HepG2 (cell line): ENCODE data around the gene SRCAP. TPM values are rescaled to one million over a fixed set of nuclear protein-coding genes. Genes with fewer than 3 reads are reported as not detected.

ENCODE experiments used
- DMAP1 ChIP-seq: IDR thresholded peaks from 2 replicates; pipeline ENCODE4 v1.6.1; 2016
- DR1 ChIP-seq: sonication (generic); formaldehyde crosslinking; IDR thresholded peaks from 2 replicates; pipeline ENCODE4 v1.8.0; 2021; ENCODE audit warnings: mild to moderate bottlenecking, missing genetic modification reagents, inconsistent platforms
- HNF4A ChIP-seq: sonication (generic); formaldehyde crosslinking; IDR thresholded peaks from 2 replicates; pipeline ENCODE4 v1.4.0; 2020; ENCODE audit warnings: missing genetic modification reagents
- KDM2A ChIP-seq: sonication (generic); formaldehyde crosslinking; IDR thresholded peaks from 2 replicates; pipeline ENCODE4 v1.4.0; 2020; ENCODE audit warnings: low read depth, missing genetic modification reagents, borderline replicate concordance
- MED13 ChIP-seq: sonication (generic); formaldehyde crosslinking; IDR thresholded peaks from 2 replicates; pipeline ENCODE4 v1.5.0; 2020; ENCODE audit warnings: missing genetic modification reagents
- MEIS1 ChIP-seq: sonication (generic); formaldehyde crosslinking; IDR thresholded peaks from 2 replicates; pipeline ENCODE4 v1.9.0; 2021; ENCODE audit warnings: mild to moderate bottlenecking, missing genetic modification reagents, moderate library complexity, borderline replicate concordance
- SALL1 ChIP-seq: sonication (generic); formaldehyde crosslinking; IDR thresholded peaks from 2 replicates; pipeline ENCODE4 v1.8.0; 2022; ENCODE audit warnings: mild to moderate bottlenecking, missing genetic modification reagents
- SP140L ChIP-seq: sonication (generic); formaldehyde crosslinking; IDR thresholded peaks from 2 replicates; pipeline ENCODE4 v1.4.0; 2020; ENCODE audit warnings: missing genetic modification reagents, borderline replicate concordance
- ZFP36L1 ChIP-seq: sonication (generic); formaldehyde crosslinking; IDR thresholded peaks from 2 replicates; pipeline ENCODE4 v1.8.0; 2022; ENCODE audit warnings: mild to moderate bottlenecking, missing genetic modification reagents, moderate library complexity
- ZNF564 ChIP-seq: sonication (generic); formaldehyde crosslinking; IDR thresholded peaks from 2 replicates; pipeline ENCODE4 v1.8.1; 2023; ENCODE audit warnings: mild to moderate bottlenecking, missing genetic modification reagents
- ZNF598 ChIP-seq: sonication (generic); formaldehyde crosslinking; IDR thresholded peaks from 2 replicates; pipeline ENCODE4 v1.5.1; 2020; ENCODE audit warnings: mild to moderate bottlenecking, missing genetic modification reagents, borderline replicate concordance
- polyA plus RNA-seq, 8 experiments: library from polyadenylated mRNA; depleted of rRNA in 3 of 8; stranded (reverse) in 7 of 8; unstranded in 1 of 8; fragments of >200 nt; fragmentation: Illumina TruSeq in 4 of 8; extraction: Trizol in 4 of 8; gene quantifications; 2 replicates each; pipeline versions ENCODE4 v1.2.1 to v1.2.3, GENCODE V29; 2011 to 2016; ENCODE audit warnings: low read depth in 4 of 8, missing spikeins in 1 of 8, mixed read lengths in 1 of 8; ENCODE audit not compliant: insufficient read depth in 1 of 8
- total RNA-seq, 5 experiments: library from RNA; depleted of rRNA; stranded (reverse); fragments of >200 nt; fragmentation: Illumina TruSeq; extraction: Trizol; gene quantifications; 2 replicates each; pipeline ENCODE4 v1.2.3, GENCODE V29; 2016; ENCODE audit warnings: low read depth in 1 of 5
- TF ChIP-seq, protein P1 (sequence below): sonication (generic); formaldehyde crosslinking; IDR thresholded peaks from 2 replicates; pipeline ENCODE4 v1.4.0; 2020; ENCODE audit warnings: missing genetic modification reagents, borderline replicate concordance
- TF ChIP-seq, protein P2 (sequence below): IDR thresholded peaks from 2 replicates; pipeline ENCODE4 v1.6.1; 2016
- TF ChIP-seq, protein P3 (sequence below): sonication (generic); formaldehyde crosslinking; IDR thresholded peaks from 2 replicates; pipeline ENCODE4 v1.5.0; 2020; ENCODE audit warnings: missing genetic modification reagents
- TF ChIP-seq, protein P4 (sequence below): sonication (generic); formaldehyde crosslinking; IDR thresholded peaks from 2 replicates; pipeline ENCODE4 v1.5.1; 2020; ENCODE audit warnings: missing genetic modification reagents, mild to moderate bottlenecking, borderline replicate concordance
- TF ChIP-seq, protein P5 (sequence below): sonication (generic); formaldehyde crosslinking; IDR thresholded peaks from 2 replicates; pipeline ENCODE4 v1.4.0; 2020; ENCODE audit warnings: mild to moderate bottlenecking, missing genetic modification reagents, borderline replicate concordance

The SRCAP gene
- total and polyA plus RNA-seq, 2 of the 13 experiments (the other 11 are each of a cell fraction or from before 2014, with no cell fraction given), result 4.9 to 9.0 TPM

DNA sequence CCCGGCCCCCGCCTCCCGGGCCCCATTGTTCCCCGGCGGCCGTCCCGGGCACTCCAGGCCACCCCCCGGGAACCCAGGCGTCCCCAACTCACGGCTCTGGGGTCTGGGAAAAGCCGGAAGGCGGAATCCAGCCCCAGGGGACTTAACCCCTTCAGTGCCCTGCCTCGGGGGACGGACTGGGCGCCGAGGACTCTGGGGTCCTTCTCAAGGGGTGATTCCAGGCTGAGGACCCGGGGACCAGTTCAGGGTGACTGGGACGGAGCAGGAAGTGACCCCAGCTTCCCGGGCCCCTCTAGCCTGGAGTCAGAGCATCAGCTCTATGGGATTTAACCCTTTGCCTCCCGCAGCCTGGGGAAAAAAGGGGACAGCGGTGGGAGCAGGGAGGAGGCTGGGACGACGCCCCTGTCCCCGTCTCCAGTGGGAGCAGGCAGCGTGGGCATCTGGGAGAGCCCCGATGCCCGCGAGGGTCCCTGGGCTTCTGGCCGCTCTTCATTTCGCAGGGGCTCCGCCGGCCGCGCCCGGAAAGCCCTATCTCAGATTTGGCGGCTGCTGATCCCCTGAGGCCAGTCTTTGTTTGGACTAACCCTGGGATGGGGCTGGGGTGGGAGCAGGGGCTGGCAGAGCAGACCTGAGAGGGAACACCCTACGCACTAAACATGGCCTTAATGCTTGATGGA is 88.1 kb downstream of the SRCAP start, which contains the start of gene ZNF629 (continued):
- TF ChIP-seq ZNF598 (CRISPR knock-in tag) (peak; percentile 90; the same call in 1 of the 2 replicates), DMAP1 (CRISPR knock-in tag) (peak; percentile 74), MEIS1 (no peak), SALL1 (CRISPR knock-in tag) (peak; percentile 80), SP140L (CRISPR knock-in tag) (no peak), HNF4A (CRISPR knock-in tag) (peak; percentile 63), DR1 (CRISPR knock-in tag) (0 out of 2 replicates have a peak, but pooled peaks have one; percentile 38), ZNF564 (CRISPR knock-in tag) (peak; percentile 71; the same call in 1 of the 2 replicates), MED13 (CRISPR knock-in tag) (peak; percentile 79), KDM2A (peak; percentile 91), ZFP36L1 (CRISPR knock-in tag) (no peak; the same call in none of the 2 replicates)
- TF ChIP-seq, protein P1, sequence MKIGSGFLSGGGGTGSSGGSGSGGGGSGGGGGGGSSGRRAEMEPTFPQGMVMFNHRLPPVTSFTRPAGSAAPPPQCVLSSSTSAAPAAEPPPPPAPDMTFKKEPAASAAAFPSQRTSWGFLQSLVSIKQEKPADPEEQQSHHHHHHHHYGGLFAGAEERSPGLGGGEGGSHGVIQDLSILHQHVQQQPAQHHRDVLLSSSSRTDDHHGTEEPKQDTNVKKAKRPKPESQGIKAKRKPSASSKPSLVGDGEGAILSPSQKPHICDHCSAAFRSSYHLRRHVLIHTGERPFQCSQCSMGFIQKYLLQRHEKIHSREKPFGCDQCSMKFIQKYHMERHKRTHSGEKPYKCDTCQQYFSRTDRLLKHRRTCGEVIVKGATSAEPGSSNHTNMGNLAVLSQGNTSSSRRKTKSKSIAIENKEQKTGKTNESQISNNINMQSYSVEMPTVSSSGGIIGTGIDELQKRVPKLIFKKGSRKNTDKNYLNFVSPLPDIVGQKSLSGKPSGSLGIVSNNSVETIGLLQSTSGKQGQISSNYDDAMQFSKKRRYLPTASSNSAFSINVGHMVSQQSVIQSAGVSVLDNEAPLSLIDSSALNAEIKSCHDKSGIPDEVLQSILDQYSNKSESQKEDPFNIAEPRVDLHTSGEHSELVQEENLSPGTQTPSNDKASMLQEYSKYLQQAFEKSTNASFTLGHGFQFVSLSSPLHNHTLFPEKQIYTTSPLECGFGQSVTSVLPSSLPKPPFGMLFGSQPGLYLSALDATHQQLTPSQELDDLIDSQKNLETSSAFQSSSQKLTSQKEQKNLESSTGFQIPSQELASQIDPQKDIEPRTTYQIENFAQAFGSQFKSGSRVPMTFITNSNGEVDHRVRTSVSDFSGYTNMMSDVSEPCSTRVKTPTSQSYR (CRISPR knock-in tag), result peak; percentile 35; the same call in 1 of the 2 replicates
- TF ChIP-seq, protein P2, sequence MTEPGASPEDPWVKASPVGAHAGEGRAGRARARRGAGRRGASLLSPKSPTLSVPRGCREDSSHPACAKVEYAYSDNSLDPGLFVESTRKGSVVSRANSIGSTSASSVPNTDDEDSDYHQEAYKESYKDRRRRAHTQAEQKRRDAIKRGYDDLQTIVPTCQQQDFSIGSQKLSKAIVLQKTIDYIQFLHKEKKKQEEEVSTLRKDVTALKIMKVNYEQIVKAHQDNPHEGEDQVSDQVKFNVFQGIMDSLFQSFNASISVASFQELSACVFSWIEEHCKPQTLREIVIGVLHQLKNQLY (CRISPR knock-in tag), result no peak; the same call in 1 of the 2 replicates
- TF ChIP-seq, protein P3, sequence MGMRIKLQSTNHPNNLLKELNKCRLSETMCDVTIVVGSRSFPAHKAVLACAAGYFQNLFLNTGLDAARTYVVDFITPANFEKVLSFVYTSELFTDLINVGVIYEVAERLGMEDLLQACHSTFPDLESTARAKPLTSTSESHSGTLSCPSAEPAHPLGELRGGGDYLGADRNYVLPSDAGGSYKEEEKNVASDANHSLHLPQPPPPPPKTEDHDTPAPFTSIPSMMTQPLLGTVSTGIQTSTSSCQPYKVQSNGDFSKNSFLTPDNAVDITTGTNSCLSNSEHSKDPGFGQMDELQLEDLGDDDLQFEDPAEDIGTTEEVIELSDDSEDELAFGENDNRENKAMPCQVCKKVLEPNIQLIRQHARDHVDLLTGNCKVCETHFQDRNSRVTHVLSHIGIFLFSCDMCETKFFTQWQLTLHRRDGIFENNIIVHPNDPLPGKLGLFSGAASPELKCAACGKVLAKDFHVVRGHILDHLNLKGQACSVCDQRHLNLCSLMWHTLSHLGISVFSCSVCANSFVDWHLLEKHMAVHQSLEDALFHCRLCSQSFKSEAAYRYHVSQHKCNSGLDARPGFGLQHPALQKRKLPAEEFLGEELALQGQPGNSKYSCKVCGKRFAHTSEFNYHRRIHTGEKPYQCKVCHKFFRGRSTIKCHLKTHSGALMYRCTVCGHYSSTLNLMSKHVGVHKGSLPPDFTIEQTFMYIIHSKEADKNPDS, result peak; percentile 84
- TF ChIP-seq, protein P4, sequence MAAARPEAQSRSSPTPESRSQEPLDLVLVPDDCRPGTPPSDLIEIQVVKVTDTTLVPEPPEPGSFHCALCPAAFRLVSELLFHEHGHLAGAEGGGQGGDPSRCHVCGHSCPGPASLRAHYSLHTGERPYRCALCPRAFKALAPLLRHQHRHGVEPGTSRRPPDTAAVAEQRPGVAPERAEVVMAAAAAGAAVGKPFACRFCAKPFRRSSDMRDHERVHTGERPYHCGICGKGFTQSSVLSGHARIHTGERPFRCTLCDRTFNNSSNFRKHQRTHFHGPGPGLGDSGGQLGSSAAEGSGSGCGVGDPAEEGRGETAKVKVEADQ, result no peak; the same call in none of the 2 replicates
- TF ChIP-seq, protein P5, sequence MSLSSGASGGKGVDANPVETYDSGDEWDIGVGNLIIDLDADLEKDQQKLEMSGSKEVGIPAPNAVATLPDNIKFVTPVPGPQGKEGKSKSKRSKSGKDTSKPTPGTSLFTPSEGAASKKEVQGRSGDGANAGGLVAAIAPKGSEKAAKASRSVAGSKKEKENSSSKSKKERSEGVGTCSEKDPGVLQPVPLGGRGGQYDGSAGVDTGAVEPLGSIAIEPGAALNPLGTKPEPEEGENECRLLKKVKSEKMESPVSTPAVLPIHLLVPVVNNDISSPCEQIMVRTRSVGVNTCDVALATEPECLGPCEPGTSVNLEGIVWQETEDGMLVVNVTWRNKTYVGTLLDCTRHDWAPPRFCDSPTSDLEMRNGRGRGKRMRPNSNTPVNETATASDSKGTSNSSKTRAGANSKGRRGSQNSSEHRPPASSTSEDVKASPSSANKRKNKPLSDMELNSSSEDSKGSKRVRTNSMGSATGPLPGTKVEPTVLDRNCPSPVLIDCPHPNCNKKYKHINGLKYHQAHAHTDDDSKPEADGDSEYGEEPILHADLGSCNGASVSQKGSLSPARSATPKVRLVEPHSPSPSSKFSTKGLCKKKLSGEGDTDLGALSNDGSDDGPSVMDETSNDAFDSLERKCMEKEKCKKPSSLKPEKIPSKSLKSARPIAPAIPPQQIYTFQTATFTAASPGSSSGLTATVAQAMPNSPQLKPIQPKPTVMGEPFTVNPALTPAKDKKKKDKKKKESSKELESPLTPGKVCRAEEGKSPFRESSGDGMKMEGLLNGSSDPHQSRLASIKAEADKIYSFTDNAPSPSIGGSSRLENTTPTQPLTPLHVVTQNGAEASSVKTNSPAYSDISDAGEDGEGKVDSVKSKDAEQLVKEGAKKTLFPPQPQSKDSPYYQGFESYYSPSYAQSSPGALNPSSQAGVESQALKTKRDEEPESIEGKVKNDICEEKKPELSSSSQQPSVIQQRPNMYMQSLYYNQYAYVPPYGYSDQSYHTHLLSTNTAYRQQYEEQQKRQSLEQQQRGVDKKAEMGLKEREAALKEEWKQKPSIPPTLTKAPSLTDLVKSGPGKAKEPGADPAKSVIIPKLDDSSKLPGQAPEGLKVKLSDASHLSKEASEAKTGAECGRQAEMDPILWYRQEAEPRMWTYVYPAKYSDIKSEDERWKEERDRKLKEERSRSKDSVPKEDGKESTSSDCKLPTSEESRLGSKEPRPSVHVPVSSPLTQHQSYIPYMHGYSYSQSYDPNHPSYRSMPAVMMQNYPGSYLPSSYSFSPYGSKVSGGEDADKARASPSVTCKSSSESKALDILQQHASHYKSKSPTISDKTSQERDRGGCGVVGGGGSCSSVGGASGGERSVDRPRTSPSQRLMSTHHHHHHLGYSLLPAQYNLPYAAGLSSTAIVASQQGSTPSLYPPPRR (CRISPR knock-in tag), result peak; percentile 53; the same call in 1 of the 2 replicates
